ENCODE data around the gene IKBIP. TPM values are rescaled to one million over a fixed set of nuclear protein-coding genes. Genes with fewer than 3 reads are reported as not detected.
"Not testable (repeated sequence)": the region's sequence is repeated elsewhere in the genome, so short reads cannot be mapped to it uniquely, and the experiment has no call there.

IKBIP gene
- total RNA-seq, 1 donor from 2014 or later: 15.2 TPM

DNA sequence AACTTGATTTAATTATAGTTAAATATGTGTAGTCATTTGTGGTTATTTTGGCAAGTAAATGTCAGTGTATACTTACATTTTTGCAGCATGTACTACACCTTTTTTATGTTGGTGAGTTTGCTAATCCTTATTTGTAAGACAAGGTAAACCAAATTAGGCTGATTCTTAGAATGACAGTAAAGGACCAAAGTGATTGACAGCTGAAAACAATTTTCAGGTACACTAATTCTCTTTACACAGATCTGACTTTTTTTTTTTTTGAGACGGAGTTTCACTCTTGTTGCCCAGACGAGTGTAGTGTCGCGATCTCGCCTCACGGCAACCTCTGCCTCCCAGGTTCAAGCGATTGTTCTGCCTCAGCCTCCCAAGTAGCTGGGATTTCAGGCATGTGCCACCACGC, 42.7 kb downstream of the IKBIP start:
- Histone ChIP-seq H3K27me3 (no peaks in the 10 kb centered on the region), H3K4me1 (no peaks in the 10 kb centered on the region), H3K36me3 (peaks cover 83% of the 10 kb centered on the region), H3K9me3 (no peaks in the 10 kb centered on the region), H3K4me3 (no peak overlapping the region), H3K27ac (no peak overlapping the region)
- DNase-seq (no peak), ATAC-seq (no peak)
- TF ChIP-seq, protein P1, sequence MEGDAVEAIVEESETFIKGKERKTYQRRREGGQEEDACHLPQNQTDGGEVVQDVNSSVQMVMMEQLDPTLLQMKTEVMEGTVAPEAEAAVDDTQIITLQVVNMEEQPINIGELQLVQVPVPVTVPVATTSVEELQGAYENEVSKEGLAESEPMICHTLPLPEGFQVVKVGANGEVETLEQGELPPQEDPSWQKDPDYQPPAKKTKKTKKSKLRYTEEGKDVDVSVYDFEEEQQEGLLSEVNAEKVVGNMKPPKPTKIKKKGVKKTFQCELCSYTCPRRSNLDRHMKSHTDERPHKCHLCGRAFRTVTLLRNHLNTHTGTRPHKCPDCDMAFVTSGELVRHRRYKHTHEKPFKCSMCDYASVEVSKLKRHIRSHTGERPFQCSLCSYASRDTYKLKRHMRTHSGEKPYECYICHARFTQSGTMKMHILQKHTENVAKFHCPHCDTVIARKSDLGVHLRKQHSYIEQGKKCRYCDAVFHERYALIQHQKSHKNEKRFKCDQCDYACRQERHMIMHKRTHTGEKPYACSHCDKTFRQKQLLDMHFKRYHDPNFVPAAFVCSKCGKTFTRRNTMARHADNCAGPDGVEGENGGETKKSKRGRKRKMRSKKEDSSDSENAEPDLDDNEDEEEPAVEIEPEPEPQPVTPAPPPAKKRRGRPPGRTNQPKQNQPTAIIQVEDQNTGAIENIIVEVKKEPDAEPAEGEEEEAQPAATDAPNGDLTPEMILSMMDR (IDR thresholded peaks at IDR 0.05): no peak
- intact Hi-C loops (cut with DNase I): no loop called here

DNA sequence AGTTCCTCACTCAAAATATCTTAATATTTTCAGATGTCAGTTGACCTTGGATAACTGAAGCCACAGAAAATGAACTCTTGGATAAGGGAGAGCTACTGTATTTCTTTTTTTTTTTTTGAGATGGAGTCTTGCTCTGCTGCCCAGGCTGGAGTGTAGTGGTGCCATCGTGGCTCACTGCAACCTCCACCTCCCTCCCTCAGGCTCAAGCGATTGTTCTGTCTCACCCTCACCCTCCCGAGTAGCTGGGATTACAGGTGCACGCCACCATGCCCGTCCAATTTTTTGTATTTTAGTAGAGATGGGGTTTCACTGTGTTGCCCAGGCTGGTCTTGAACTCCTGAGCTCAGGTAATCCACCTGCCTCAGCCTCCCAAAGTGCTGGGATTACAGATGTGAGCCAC, 47.3 kb downstream of the IKBIP start:
- H3K27me3 ChIP-seq; DNase-seq; intact Hi-C loops (cut with DNase I); ATAC-seq; H3K4me3 ChIP-seq; H3K9me3 ChIP-seq; H3K27ac ChIP-seq: not testable (repeated sequence)
- H3K4me1 ChIP-seq: peaks cover 18% of the 10 kb centered on the region
- peaks cover 67% of the 10 kb centered on the region for H3K36me3 ChIP-seq

DNA sequence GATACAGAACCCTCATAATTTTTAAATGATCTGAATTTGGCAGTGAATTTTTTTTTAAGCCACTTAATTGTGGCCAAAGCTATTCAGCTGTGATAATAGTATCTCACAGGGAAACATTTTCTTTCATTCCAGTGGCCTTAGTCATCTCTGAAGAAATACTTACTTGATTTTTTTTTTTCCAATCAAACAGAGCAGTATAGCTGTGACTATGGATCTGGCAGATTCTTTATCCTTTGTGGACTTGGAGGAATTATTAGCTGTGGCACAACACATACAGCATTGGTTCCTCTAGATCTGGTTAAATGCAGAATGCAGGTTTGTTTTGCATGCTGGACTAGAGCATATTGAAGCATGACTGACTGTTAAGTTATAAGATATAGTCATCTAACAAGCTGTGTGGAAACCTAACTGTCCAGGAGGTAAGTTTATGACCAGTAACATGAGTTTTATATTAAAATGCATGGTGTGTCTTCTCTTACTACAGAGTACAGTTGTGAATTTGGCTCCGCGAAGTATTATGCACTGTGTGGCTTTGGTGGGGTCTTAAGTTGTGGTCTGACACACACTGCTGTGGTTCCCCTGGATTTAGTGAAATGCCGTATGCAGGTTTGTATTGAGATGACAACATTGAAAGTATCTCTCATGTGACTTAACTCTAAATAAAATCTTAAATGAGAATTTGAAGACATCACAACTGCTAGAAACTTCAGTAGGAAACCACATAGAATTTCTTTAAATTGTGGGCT, 49.2 kb downstream of the IKBIP start:
- TF ChIP-seq, protein P1 (IDR thresholded peaks at IDR 0.05): no peak
- H3K27me3 ChIP-seq: no peaks in the 10 kb centered on the region
- DNase-seq: no peak
- no peak for ATAC-seq
- peaks cover 48% of the 10 kb centered on the region for H3K36me3 ChIP-seq
- peaks cover 18% of the 10 kb centered on the region for H3K4me1 ChIP-seq
- H3K9me3 ChIP-seq: no peaks in the 10 kb centered on the region
- peak overlapping the region; percentile 98 for H3K4me3 ChIP-seq
- intact Hi-C loops (cut with DNase I): no loop called here
- peak overlapping the region; percentile 20 for H3K27ac ChIP-seq

DNA sequence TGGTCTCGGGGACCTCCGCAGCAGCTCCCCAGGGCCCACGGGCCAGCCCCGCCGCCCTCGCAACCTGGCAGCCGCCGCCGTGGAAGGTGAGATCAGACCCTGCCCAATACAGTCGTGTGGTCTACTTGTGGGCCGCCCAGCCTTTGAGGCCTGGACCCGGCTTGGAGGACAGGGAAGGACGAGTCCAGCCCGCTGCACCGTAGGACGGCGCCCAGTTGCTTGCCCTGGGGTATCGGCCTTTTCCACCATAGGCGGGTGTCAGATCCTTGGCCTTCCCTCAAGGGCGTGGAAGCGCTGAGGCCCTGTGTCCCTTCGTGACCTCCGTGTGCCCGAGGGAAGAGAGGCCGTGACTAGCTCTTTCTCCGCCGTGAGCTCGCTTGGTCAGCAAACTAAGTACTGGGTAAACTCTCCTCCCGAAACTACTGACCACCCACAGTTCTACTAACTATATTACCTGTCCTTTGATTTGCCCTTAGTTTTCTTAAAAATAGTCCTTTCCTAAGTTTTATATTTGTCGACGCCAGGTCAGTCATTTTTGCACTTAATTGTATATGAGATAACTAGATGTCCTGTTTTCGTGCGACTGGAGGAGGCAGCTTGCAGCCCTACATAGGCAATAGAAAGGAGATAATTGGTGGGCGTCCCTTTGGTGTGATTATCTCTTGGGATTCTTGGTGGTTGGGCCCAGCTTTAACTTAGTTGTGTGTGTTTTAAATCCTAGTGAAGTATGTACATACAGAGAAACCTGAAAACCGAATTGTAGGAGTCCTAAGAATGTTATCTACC, 50.3 kb downstream of the IKBIP start:
- no peaks in the 10 kb centered on the region for H3K27me3 ChIP-seq
- peak; percentile 78 for DNase-seq
- peak overlapping the region; percentile 98 for H3K4me3 ChIP-seq
- peak overlapping the region; percentile 99 for H3K27ac ChIP-seq
- TF ChIP-seq, protein P1 (IDR thresholded peaks at IDR 0.05): no peak
- peak; percentile 66 for ATAC-seq
- peaks cover 36% of the 10 kb centered on the region for H3K36me3 ChIP-seq
- intact Hi-C loops (cut with DNase I): no loop called here
- H3K4me1 ChIP-seq: peaks cover 18% of the 10 kb centered on the region
- no peaks in the 10 kb centered on the region for H3K9me3 ChIP-seq

DNA sequence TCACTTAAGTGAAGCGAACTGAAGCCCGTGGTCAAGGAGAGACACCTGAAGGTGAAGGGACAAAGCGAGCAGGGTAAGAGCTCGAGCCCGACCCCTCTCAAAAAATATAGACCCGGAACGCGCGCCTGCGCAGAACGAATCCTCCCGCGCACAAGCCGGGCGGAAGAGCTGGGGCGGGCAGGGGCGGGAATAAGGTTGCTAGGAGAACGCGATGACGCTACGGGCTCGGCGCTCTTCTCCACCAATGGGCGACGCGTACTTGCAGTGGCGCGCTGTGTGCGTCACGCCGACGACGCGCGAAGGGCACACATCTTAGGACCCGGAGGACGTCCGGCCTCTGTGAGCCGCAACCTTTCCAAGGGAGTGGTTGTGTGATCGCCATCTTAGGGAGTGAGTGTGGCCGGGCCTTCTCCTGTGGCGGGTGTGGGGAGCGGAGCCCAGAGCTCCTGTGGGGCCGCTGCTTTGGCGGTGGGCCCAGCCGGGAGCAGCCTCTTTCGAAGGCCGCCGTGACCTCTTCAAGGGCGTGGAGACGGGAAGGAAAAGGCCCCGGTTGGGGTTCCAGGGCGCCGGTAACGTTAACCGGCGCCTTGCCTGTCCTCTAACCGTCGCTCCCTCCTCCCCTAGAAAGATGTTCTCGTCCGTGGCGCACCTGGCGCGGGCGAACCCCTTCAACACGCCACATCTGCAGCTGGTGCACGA, 51.1 kb downstream of the IKBIP start, which contains the start of gene SLC25A3:
SLC25A3 (plus strand) TSS at position 336 of the 699 bp plus-strand sequence; CDS start at position 629, 293 bp downstream.
- Histone ChIP-seq H3K9me3 (no peaks in the 10 kb centered on the region), H3K4me3 (peak within 1 kb of the TSS; percentile 98), H3K36me3 (peaks cover 29% of the 10 kb centered on the region), H3K27ac (peak within 1 kb of the TSS; percentile 99), H3K4me1 (peaks cover 18% of the 10 kb centered on the region), H3K27me3 (no peaks in the 10 kb centered on the region)
- intact Hi-C loops (cut with DNase I): no loop called here
- peak; percentile 98 for DNase-seq
- ATAC-seq: peak; percentile 99
- TF ChIP-seq, protein P1 (IDR thresholded peaks at IDR 0.05): no peak
